Measurements from ENCODE around the gene SPATS2.

Gene SPATS2

DNA sequence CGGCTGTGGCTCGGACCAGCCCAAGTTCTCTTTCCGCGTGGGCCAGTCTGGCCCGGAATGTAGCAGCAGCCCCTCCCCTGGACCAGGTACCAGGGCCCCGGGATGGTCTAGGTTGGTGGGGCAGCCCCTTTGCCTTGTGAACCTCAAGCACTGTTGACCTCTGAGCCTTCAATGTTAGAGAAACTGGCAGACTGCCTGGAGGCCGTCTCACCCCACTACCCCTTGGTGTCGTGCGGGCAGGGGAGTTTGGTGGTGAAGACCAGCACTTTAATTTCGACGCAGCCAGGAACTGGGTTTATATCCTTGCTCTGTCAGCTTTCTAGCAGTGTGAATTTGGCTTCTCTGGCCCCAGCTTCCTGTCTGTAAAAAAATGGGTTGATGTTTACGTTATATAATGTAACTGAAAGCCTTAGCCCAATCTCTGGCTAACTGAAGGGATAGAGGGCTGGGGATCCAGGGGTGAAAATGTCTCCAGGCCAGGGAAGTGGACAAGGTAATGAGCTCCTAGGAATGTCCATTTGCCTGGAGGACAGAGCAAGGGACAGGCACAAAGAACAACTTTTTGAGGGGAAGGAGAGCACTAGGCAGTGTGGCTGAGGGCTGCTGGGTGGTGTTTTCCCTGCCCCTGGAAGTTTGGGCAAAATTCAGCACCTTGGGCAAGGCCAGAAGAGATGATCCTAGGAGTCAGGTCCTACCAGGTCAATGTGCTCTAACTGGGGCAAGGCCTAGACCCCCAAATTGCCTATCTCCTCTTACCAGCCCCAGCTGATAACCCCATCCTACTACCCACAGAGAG, 189.3 kb downstream of the SPATS2 start:
- no peak for DNase-seq (ENCODE audit: low spot score)

DNA sequence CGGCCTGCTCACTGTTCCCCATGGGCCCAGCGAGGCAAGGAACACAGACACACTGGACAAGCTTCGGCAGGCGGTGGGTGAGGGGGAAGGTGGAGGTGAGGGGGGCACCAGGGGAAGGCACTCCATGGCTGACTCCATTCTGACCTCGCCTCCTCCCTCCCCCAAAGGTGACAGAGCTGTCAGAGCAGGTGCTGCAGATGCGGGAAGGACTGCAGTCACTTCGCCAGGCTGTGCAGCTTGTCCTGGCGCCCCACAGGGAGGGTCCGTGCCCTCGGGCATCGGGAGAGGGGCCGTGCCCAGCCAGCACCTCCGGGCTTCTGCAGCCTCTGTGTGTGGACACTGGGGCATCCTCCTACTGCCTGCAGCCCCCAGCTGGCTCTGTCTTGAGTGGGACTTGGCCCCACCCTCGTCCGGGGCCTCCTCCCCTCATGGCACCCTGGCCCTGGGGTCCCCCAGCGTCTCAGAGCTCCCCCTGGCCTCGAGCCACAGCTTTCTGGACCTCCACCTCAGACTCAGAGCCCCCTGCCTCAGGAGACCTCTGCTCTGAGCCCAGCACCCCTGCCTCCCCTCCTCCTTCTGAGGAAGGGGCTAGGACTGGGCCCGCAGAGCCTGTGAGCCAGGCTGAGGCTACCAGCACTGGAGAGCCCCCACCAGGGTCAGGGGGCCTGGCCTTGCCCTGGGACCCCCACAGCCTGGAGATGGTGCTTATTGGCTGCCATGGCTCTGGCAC, 190.1 kb downstream of the SPATS2 start:
- DNase-seq (ENCODE audit: low spot score), result no peak

GRCh38 chr12:49557917-49558215, 190.6 kb downstream of the SPATS2 start:
- DNase-seq (ENCODE audit: low spot score), result no peak

DNA sequence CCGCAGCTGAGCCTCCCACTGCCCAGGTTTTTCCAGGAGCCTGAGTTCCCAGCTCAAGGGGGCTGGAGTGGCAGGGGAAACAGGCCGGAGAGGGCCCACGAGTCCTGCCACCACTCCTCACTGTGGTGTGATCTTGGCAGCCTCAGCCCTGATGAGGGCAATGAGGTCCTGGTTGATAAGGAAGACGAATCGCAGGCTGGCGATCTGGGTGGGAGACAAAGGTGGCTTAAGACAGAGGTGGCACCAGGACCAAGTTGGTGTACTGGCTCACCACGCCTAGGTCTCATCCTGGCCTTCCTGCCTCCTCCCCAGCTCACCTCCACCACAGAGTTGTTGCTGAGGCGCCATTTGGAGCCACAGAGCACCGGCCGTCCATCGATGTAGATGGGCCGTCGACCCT, 191.3 kb downstream of the SPATS2 start:
- DNase-seq (ENCODE audit: low spot score), result no peak

GRCh38 chr12:49559011-49559675, 191.9 kb downstream of the SPATS2 start:
- no peak for DNase-seq (ENCODE audit: low spot score)

DNA sequence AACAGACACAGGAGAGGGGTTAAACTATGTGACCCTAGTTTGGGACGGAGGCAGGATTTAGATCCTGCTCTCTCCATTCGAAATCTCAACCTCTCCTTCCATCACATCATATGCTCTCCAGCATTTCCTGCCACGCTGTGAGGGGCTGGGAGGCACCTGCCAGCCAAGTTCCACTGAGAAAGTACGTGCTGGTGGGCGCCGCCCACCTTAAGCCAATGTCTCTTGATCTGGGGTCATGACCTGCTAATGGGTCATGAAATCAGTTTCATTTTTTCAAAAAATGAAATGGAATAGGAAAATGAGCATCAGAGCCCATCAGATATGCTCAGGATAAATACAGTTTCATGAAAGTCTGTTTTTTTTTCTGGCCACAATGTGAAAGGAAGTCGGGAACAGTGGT, 193.4 kb downstream of the SPATS2 start:
- DNase-seq (ENCODE audit: low spot score), result no peak

DNA sequence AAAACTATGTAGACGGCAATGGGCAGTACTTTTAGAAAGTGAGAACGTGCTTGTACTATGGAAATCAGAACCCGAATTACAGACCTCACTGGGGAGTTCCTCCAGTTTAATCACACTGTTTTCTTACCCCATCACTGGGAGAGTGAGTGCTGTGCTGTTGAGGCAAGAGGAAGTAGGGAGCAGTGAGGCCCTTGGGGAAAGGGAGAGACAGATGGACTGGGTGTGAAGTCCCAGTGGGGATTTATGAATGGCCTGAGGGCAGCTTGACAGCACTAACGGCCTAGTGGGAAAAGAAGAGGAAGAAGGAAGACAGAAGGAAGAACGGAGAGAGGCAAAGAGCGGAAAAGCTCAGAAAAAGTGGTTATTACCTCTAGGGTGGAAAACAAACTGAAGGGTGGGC, 195.0 kb downstream of the SPATS2 start:
- DNase-seq (ENCODE audit: low spot score), result no peak

DNA sequence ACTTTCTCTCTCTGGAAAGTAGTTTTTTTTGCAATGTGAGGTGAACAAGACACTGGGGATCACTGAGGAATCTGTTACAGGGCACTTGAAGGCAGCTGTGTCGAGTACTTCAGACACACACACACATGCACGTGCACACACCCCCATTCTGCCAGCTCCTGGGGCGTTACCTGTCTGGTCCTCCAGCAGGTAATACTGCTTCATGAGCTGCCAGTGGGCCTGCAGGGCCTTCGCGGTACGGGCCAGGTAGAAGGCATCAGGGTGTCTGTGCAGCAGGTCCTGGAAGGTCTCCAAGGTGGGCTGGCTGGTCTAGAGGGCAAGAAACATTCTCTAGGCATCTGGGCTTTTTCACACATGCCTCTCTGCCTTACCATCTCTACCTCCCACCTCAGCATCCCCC, 195.6 kb downstream of the SPATS2 start:
- DNase-seq (ENCODE audit: low spot score), result no peak

DNA sequence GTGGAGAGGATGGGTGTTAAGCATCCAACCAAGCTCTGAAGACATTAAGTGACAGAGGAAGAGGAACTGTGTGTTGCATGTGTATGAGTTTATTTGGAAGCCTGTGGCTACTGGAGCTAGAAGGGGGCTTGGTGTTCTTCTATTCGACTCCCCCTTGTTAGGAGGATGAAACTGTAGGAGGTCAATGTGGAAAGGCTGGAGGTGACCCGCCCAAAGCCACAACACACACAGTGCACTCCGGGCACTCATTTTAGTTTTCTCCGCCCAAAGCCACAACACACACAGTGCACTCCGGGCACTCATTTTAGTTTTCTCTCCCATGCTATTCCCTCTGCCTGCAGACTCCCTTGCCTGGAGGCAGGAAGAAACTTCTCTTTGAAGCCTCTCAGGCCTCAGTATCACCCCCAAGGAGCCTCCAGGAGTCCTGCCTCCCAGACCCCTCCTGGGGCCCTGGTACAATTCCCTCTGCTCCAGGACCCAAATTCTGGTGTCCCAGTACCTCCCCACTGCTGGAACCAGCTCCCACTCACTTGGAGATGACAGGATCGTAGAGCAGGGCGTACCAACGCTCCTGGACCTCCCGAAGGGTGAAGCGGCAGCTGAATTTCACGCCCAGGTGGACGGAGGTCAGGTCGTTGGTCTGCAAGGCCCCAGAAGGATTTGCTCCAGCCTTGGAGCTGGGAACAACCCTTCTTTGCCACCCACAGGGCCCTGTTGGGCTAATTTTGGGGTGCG, 196.9 kb downstream of the SPATS2 start:
- no peak for DNase-seq (ENCODE audit: low spot score)

DNA sequence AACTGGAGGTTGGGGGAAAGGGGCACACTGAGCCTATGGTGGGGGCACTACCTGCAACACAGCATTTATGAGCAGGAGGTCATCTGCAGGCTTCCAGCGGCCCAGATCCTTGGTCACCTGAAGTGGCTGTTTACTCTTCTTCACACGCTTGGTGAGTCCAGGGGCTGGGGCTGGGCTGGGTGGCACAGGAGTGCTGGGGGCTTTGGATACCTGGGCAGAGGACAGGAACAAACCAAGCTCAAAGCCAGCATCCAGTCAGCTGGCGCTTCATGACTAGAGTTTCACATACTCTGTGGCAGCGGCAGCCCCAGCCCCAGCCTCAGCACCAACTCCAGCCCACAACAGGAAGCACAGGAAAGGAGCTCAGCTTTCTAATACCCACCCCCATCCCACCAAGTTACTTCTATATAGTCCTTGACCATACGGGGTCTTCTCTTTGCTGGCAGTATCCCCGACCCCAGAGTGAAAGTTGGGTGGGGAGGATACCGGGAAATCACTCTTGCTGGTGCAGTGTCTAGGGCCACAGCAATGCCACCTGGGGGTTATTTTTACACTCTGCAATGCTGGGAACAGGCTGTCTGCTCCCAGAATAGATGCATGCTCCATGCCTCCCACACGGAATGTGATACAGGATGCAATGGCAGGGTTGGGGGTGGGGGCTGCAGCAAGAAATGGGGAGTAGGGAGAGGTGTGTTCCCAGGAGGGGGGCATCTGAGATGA, 197.6 kb downstream of the SPATS2 start:
- DNase-seq (ENCODE audit: low spot score), result no peak

DNA sequence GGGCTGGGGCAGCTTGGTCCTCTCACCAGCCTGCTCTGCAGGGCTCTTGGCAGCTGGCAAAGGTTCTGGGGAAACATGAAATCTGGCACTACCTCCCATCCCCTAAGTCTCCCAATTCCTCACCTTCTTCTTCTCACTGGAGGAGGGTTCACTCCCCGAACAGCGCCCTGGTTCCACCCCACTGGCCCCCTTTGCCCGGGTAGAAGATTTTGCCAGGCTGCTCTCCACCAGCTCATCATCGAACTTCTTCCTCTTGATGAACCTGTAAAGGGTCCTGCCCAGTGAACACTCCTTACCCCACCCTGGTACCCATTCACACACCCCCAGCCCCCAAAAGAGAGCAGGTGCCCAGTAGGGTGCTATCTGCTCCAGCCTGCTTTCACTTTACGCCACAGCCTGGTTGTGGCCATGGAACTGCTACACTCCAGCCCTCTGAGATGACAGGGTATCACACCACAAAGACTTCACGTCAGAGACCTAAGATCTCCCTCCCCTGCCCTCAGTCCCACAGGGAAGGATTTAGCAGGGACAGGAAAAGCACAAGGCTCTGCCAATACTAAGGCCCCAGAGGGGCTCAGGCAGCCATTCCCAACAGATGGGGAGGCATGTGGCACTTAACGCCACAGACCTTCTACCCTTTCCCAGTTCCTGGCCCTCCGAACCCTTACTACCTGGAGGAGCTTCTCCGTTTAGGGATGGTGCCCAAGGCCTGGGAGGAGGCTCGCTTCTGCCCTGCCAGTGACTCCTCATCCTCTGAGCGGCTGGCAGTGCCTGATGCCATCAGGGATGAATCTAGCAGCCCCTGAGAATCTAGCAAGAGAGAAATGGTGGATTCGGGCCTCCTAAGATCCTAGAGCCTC, 198.4 kb downstream of the SPATS2 start:
- no peak for DNase-seq (ENCODE audit: low spot score)

- DNase-seq (ENCODE audit: low spot score), result no peak
Observed at GRCh38 chr12:49566361-49566760, 199.1 kb downstream of the SPATS2 start.

DNA sequence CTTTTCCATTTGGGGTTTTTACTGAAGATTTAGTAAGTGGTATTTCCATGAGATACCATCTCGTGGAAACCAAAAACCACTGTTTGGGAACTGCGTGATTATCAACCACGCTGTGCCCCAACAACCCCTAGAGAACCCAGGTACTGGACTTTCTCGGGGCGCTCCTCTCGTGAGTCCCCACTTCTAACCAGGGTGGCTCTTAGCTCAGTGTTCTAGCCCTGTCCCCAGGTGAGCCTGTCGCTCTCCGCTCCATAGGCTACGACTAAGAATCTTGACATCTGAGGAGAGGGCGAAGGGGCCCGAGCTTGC, 200.0 kb downstream of the SPATS2 start:
- no peak for DNase-seq (ENCODE audit: low spot score)

- peak; percentile 92 for DNase-seq (ENCODE audit: low spot score)
Observed at GRCh38 chr12:49567611-49568441, 200.6 kb downstream of the SPATS2 start, which contains the start of gene MCRS1. TSS of gene MCRS1 (minus strand) at chr12:49568142. CDS start at chr12:49566731, 1,411 bp downstream.

- peak; percentile 38 for DNase-seq (ENCODE audit: low spot score)
Observed at GRCh38 chr12:49568442-49569162, 201.3 kb downstream of the SPATS2 start.

Data from kidney tubule cell (primary cell).